C4-2B (cell line): ENCODE measurements around the gene PCED1B.

Experiments
- ZFX ChIP-seq: fragments of 450-650 bp; IDR thresholded peaks from 2 replicates; pipeline ENCODE4 v1.6.1; 2017
- TF ChIP-seq, protein P1 (sequence below): fragments of 450-650 bp; conservative IDR thresholded peaks from 2 replicates; pipeline ENCODE4 v1.5.1; 2017; ENCODE audit warnings: mild to moderate bottlenecking

GRCh38 chr12:47087088-47087688 lies 7.8 kb downstream of the PCED1B start:
- TF ChIP-seq, protein P1, sequence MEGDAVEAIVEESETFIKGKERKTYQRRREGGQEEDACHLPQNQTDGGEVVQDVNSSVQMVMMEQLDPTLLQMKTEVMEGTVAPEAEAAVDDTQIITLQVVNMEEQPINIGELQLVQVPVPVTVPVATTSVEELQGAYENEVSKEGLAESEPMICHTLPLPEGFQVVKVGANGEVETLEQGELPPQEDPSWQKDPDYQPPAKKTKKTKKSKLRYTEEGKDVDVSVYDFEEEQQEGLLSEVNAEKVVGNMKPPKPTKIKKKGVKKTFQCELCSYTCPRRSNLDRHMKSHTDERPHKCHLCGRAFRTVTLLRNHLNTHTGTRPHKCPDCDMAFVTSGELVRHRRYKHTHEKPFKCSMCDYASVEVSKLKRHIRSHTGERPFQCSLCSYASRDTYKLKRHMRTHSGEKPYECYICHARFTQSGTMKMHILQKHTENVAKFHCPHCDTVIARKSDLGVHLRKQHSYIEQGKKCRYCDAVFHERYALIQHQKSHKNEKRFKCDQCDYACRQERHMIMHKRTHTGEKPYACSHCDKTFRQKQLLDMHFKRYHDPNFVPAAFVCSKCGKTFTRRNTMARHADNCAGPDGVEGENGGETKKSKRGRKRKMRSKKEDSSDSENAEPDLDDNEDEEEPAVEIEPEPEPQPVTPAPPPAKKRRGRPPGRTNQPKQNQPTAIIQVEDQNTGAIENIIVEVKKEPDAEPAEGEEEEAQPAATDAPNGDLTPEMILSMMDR, result no peak
- TF ChIP-seq ZFX, result no peak
